CD4-positive, alpha-beta T cell (primary cell): ENCODE data around the gene GCLC. TPM values are rescaled to one million over a fixed set of nuclear protein-coding genes. Genes with fewer than 3 reads are reported as not detected.
A peak's percentile ranks its signal among the peaks of the same experiment; 100 is the strongest.

Experiments
- ATAC-seq: fragments of 200-7000 bp; cut with Tn5 transposase; one replicate; pipeline ENCODE4 v1.10.0; 2022; ENCODE audit warnings: mild to moderate bottlenecking; ENCODE audit not compliant: poor library complexity
- CTCF ChIA-PET: fragments of 350-600 bp; sonication (Branson Sonifier 250); formaldehyde crosslinking; loops from one replicate; lab custom pipeline; 2021; ENCODE audit warnings: antibody characterized with exemption, inconsistent platforms; lab: Charles Lee
- POLR2A ChIA-PET: fragments of 350-600 bp; sonication (Branson Sonifier 250); formaldehyde crosslinking; loops from one replicate; lab custom pipeline; 2021; ENCODE audit warnings: antibody characterized with exemption, inconsistent platforms; lab: Charles Lee
- DNase-seq, 14 experiments: peaks; one replicate each; pipeline ENCODE4 v3.0.0-alpha.2; 2013 to 2020; ENCODE audit warnings: mixed read lengths in 2 of 14
- H3K27ac ChIP-seq, 2 donors: one replicate each; pipeline versions ENCODE4 v1.5.1 to v1.7.0; 2013; ENCODE audit warnings: low read length in 2 of 2, low read depth in 1 of 2, mild to moderate bottlenecking in 1 of 2
- H3K27me3 ChIP-seq, 2 experiments: 1 replicate in 1 of 2; 2 replicates in 1 of 2; pipeline versions ENCODE4 v1.6.1 to v1.7.0; 2013; ENCODE audit warnings: low read length in 2 of 2, control low read depth in 1 of 2, mild to moderate bottlenecking in 1 of 2, moderate library complexity in 1 of 2; ENCODE audit not compliant: insufficient read depth in 2 of 2, control insufficient read depth in 1 of 2
- H3K36me3 ChIP-seq: one replicate; pipeline ENCODE4 v1.6.1; 2013; ENCODE audit warnings: low read length, control low read depth; ENCODE audit not compliant: insufficient read depth
- H3K4me1 ChIP-seq: one replicate; pipeline ENCODE4 v1.6.1; 2013; ENCODE audit warnings: low read length, control low read depth; ENCODE audit not compliant: insufficient read depth
- H3K4me3 ChIP-seq: one replicate; pipeline ENCODE4 v1.5.1; 2013; ENCODE audit warnings: mild to moderate bottlenecking, low read length, moderate library complexity
- H3K9me3 ChIP-seq, 2 experiments: 1 replicate in 1 of 2; 2 replicates in 1 of 2; pipeline versions ENCODE4 v1.6.1 to v1.7.0; 2013; ENCODE audit warnings: low read length in 2 of 2, mild to moderate bottlenecking in 2 of 2, control low read depth in 1 of 2, moderate library complexity in 1 of 2; ENCODE audit not compliant: control insufficient read depth in 1 of 2, insufficient read depth in 1 of 2
- H3K27ac Mint-ChIP-seq: one replicate; pipeline ENCODE4 v1.8.0; 2020; ENCODE audit warnings: mixed read lengths
- H3K27me3 Mint-ChIP-seq: one replicate; pipeline ENCODE4 v1.8.0; 2021; ENCODE audit warnings: mixed read lengths
- H3K36me3 Mint-ChIP-seq: one replicate; pipeline ENCODE4 v1.8.0; 2021; ENCODE audit warnings: low read depth, mixed read lengths
- H3K4me1 Mint-ChIP-seq: one replicate; pipeline ENCODE4 v1.8.0; 2021; ENCODE audit warnings: low read depth, mixed read lengths
- H3K4me3 Mint-ChIP-seq: one replicate; pipeline ENCODE4 v1.8.0; 2020; ENCODE audit warnings: mild to moderate bottlenecking, mixed read lengths
- H3K9me3 Mint-ChIP-seq: one replicate; pipeline ENCODE4 v1.8.0; 2020; ENCODE audit warnings: mixed read lengths
- CTCF ChIP-seq: fragments of 200-600 bp; IDR thresholded peaks from one replicate; pipeline ENCODE4 v1.8.0; 2022; ENCODE audit warnings: antibody characterized with exemption, mild to moderate bottlenecking
- intact Hi-C, 2 experiments: fragments of 100-400 bp; cut with DNase I in 1 of 2; cut with micrococcal nuclease in 1 of 2; formaldehyde crosslinking; loops; one replicate each; pipeline versions ENCODE4 v1.15.1 to v1.9.0; 2023 to 2025; cut with DNase I, micrococcal nuclease
- total RNA-seq, 174 experiments: library from RNA in 2 of 174; stranded (reverse) in 2 of 174; gene quantifications; one replicate each; pipeline ENCODE4 v1.2.3 and lab custom pipeline; 2021 to 2026

GCLC gene
- total RNA-seq, 2 experiments from 2014 or later: 8.9 to 10.1 TPM

GRCh38 chr6:53484476-53485280 is 60.2 kb downstream of the GCLC start:
- peak; percentile 99 for TF ChIP-seq CTCF
- peaks cover 6 to 8% of the 10 kb centered on the region in 2 experiments for H3K27me3 ChIP-seq
- intact Hi-C loops: loop anchor here (1.0 to 10.0 kb wide), 9 partner anchors 48 to 760 kb away; no protein-coding TSS in a partner anchor
- H3K27ac ChIP-seq: no peak overlapping the region
- H3K36me3 ChIP-seq: no peaks in the 10 kb centered on the region
- CTCF ChIA-PET: interaction anchor here (0.6 to 2.1 kb wide), 16 partner anchors 17 to 345 kb away, joined by 3 to 25 read pairs (median 3); no protein-coding TSS in a partner anchor
- ATAC-seq: peak; percentile 65
- POLR2A ChIA-PET: no interaction called here
- H3K9me3 ChIP-seq: no peaks in the 10 kb centered on the region
- Mint-ChIP-seq H3K27me3 (peaks cover 32% of the 10 kb centered on the region), H3K9me3 (no peaks in the 10 kb centered on the region), H3K27ac (no peak overlapping the region), H3K4me3 (no peak overlapping the region), H3K4me1 (peaks cover 14% of the 10 kb centered on the region), H3K36me3 (no peaks in the 10 kb centered on the region)
- no peak overlapping the region for H3K4me3 ChIP-seq
- no peaks in the 10 kb centered on the region for H3K4me1 ChIP-seq
- peak; percentile 21 to 85 (median 65) for DNase-seq

- H3K27me3 Mint-ChIP-seq: peaks cover 29% of the 10 kb centered on the region
Measured at GRCh38 chr6:53483423-53484353, 61.2 kb downstream of the GCLC start.

More at GRCh38 chr6:53483423-53484353, 61.2 kb downstream of the GCLC start:
- DNase-seq (peak in 1 of 14 experiments; percentile 21), ATAC-seq (no peak)
- ChIA-PET CTCF (interaction anchor here (0.6 to 2.1 kb wide), 15 partner anchors 18 to 344 kb away, joined by 3 to 25 read pairs (median 3); no protein-coding TSS in a partner anchor), POLR2A (no interaction called here)
- H3K4me3 ChIP-seq: no peak overlapping the region
- H3K9me3 Mint-ChIP-seq: no peaks in the 10 kb centered on the region
- H3K4me1 Mint-ChIP-seq: peaks cover 14% of the 10 kb centered on the region
- no peaks in the 10 kb centered on the region for H3K4me1 ChIP-seq
- no peak overlapping the region for H3K27ac ChIP-seq
- H3K36me3 ChIP-seq: no peaks in the 10 kb centered on the region
- no peaks in the 10 kb centered on the region for H3K36me3 Mint-ChIP-seq
- no peak overlapping the region for H3K27ac Mint-ChIP-seq
- no peak overlapping the region for H3K4me3 Mint-ChIP-seq
- H3K27me3 ChIP-seq: peaks cover 6 to 8% of the 10 kb centered on the region in 2 experiments
- intact Hi-C loops: loop anchor here (1.0 to 10.0 kb wide), 9 partner anchors 47 to 759 kb away; no protein-coding TSS in a partner anchor
- no peaks in the 10 kb centered on the region for H3K9me3 ChIP-seq
- TF ChIP-seq CTCF: no peak
